Measurements from ENCODE around the gene EN2. TPM values are rescaled to one million over a fixed set of nuclear protein-coding genes. Genes with fewer than 3 reads are reported as not detected.

Gene EN2
- total RNA-seq, 1 experiment from 2014 or later, result not detected

- POLR2A ChIA-PET (ENCODE audit: low non-redundant PET), result no interaction called here
- H3K4me1 ChIP-seq (ENCODE audit: insufficient read depth, low read length, poor library complexity, severe bottlenecking), result peaks cover 36% of the 10 kb centered on the region
- peak; percentile 51 for TF ChIP-seq CTCF (conservative IDR thresholded peaks at IDR 0.05; ENCODE audit: low read depth, low read length)
- peak; percentile 94 for TF ChIP-seq EZH2 (IDR thresholded peaks at IDR 0.05; ENCODE audit: borderline replicate concordance, low read depth, low read length, poor library complexity, severe bottlenecking)
- peak overlapping the region; percentile 31 for H3K27ac ChIP-seq (ENCODE audit: low read depth, low read length, poor library complexity, severe bottlenecking)
- BruUV-seq (replicated peaks), result no TSS peak
- no peaks in the 10 kb centered on the region for H3K9me3 ChIP-seq (ENCODE audit: low read depth, low read length, poor library complexity, severe bottlenecking)
- intact Hi-C loops (cut with micrococcal nuclease; ENCODE audit: unreplicated experiment), result no loop called here
- H3K27me3 ChIP-seq (replicated peaks; ENCODE audit: insufficient read depth, low read depth, low read length, poor library complexity), result peaks cover 100% of the 10 kb centered on the region
- DNase-seq (ENCODE audit: low spot score), result peak; percentile 91
- H3K4me3 ChIP-seq (ENCODE audit: low read depth, low read length, poor library complexity, severe bottlenecking), result peak overlapping the region; percentile 49
- no peaks in the 10 kb centered on the region for H3K36me3 ChIP-seq (ENCODE audit: insufficient read depth, low read length, poor library complexity, severe bottlenecking)
- CTCF ChIA-PET, result interaction anchor here (0.6 kb wide), 1 partner anchor 337 kb away, joined by 3 read pairs; no protein-coding TSS in a partner anchor
Observed at GRCh38 chr7:155466814-155467733, 9.1 kb downstream of the EN2 start.

- CTCF ChIA-PET, result no interaction called here
- Histone ChIP-seq H3K4me1 (ENCODE audit: insufficient read depth, low read length, poor library complexity, severe bottlenecking) (peaks cover 44% of the 10 kb centered on the region), H3K36me3 (ENCODE audit: insufficient read depth, low read length, poor library complexity, severe bottlenecking) (no peaks in the 10 kb centered on the region), H3K9me3 (ENCODE audit: low read depth, low read length, poor library complexity, severe bottlenecking) (no peaks in the 10 kb centered on the region), H3K27me3 (replicated peaks; ENCODE audit: insufficient read depth, low read depth, low read length, poor library complexity) (peaks cover 99% of the 10 kb centered on the region), H3K27ac (ENCODE audit: low read depth, low read length, poor library complexity, severe bottlenecking) (peak overlapping the region; percentile 45), H3K4me3 (ENCODE audit: low read depth, low read length, poor library complexity, severe bottlenecking) (peak overlapping the region; percentile 49)
- TF ChIP-seq EZH2 (IDR thresholded peaks at IDR 0.05; ENCODE audit: borderline replicate concordance, low read depth, low read length, poor library complexity, severe bottlenecking) (peak; percentile 87), CTCF (conservative IDR thresholded peaks at IDR 0.05; ENCODE audit: low read depth, low read length) (no peak)
- intact Hi-C loops (cut with micrococcal nuclease; ENCODE audit: unreplicated experiment), result no loop called here
- DNase-seq (ENCODE audit: low spot score), result peak; percentile 56
- POLR2A ChIA-PET (ENCODE audit: low non-redundant PET), result no interaction called here
- BruUV-seq (replicated peaks), result no TSS peak
Observed at GRCh38 chr7:155467846-155468784, 10.2 kb downstream of the EN2 start.

- TF ChIP-seq CTCF (conservative IDR thresholded peaks at IDR 0.05; ENCODE audit: low read depth, low read length) (no peak), EZH2 (IDR thresholded peaks at IDR 0.05; ENCODE audit: borderline replicate concordance, low read depth, low read length, poor library complexity, severe bottlenecking) (no peak)
- no peaks in the 10 kb centered on the region for H3K9me3 ChIP-seq (ENCODE audit: low read depth, low read length, poor library complexity, severe bottlenecking)
- CTCF ChIA-PET, result no interaction called here
- no peak for DNase-seq (ENCODE audit: low spot score)
- POLR2A ChIA-PET (ENCODE audit: low non-redundant PET), result no interaction called here
- H3K27ac ChIP-seq (ENCODE audit: low read depth, low read length, poor library complexity, severe bottlenecking), result no peak overlapping the region
- no peaks in the 10 kb centered on the region for H3K36me3 ChIP-seq (ENCODE audit: insufficient read depth, low read length, poor library complexity, severe bottlenecking)
- peaks cover 44% of the 10 kb centered on the region for H3K4me1 ChIP-seq (ENCODE audit: insufficient read depth, low read length, poor library complexity, severe bottlenecking)
- peak overlapping the region; percentile 49 for H3K4me3 ChIP-seq (ENCODE audit: low read depth, low read length, poor library complexity, severe bottlenecking)
- no TSS peak for BruUV-seq (replicated peaks)
- intact Hi-C loops (cut with micrococcal nuclease; ENCODE audit: unreplicated experiment), result no loop called here
- H3K27me3 ChIP-seq (replicated peaks; ENCODE audit: insufficient read depth, low read depth, low read length, poor library complexity), result peaks cover 95% of the 10 kb centered on the region
Observed at GRCh38 chr7:155468785-155469148, 10.8 kb downstream of the EN2 start.
